GM18907 (cell line): ENCODE results near the gene ZBP1.

ENCODE experiments used
- ATAC-seq: cut with Tn5 transposase; IDR thresholded peaks from one replicate; pipeline ENCODE4 v1.9.1; 2021; ENCODE audit warnings: mild to moderate bottlenecking, moderate library complexity; ENCODE audit not compliant: unreplicated experiment

ZBP1 gene

GRCh38 chr20:57588596-57588995 is 31.6 kb downstream of the ZBP1 start:
- no peak for ATAC-seq

GRCh38 chr20:57587989-57588377 is 32.2 kb downstream of the ZBP1 start:
- no peak for ATAC-seq

- ATAC-seq, result no peak
These were observed 32.8 kb downstream of the ZBP1 start for GRCh38 chr20:57587278-57587988.

GRCh38 chr20:57586943-57587277 is 33.3 kb downstream of the ZBP1 start:
- ATAC-seq, result no peak

- no peak for ATAC-seq
These were observed 33.8 kb downstream of the ZBP1 start for GRCh38 chr20:57586370-57586793.

GRCh38 chr20:57585466-57586213 is 34.6 kb downstream of the ZBP1 start:
- ATAC-seq, result no peak

GRCh38 chr20:57584768-57585461 is 35.3 kb downstream of the ZBP1 start:
- no peak for ATAC-seq

GRCh38 chr20:57583289-57584257 is 36.7 kb downstream of the ZBP1 start:
- ATAC-seq, result no peak

GRCh38 chr20:57582432-57583288 is 37.6 kb downstream of the ZBP1 start:
- no peak for ATAC-seq

- ATAC-seq, result no peak
These were observed 38.2 kb downstream of the ZBP1 start for GRCh38 chr20:57582029-57582378.

- no peak for ATAC-seq
These were observed 38.8 kb downstream of the ZBP1 start for GRCh38 chr20:57581202-57582028.

GRCh38 chr20:57580478-57581201 is 39.6 kb downstream of the ZBP1 start:
- no peak for ATAC-seq

GRCh38 chr20:57579898-57580447 is 40.3 kb downstream of the ZBP1 start:
- no peak for ATAC-seq

GRCh38 chr20:57579331-57579897 is 40.8 kb downstream of the ZBP1 start:
- ATAC-seq, result no peak

- no peak for ATAC-seq
These were observed 41.6 kb downstream of the ZBP1 start for GRCh38 chr20:57578476-57579165.

GRCh38 chr20:57577679-57578475 is 42.3 kb downstream of the ZBP1 start:
- ATAC-seq, result no peak
